HCT116 (cell line): ENCODE results near the gene VAMP8. TPM values are rescaled to one million over a fixed set of nuclear protein-coding genes. Genes with fewer than 3 reads are reported as not detected.

Source experiments
- ATAC-seq: fragments of 200-7000 bp; cut with Tn5 transposase; 2 replicates; pipeline ENCODE4 v1.9.1; 2020; ENCODE audit warnings: mild to moderate bottlenecking, moderate library complexity
- BruUV-seq: library from RNA; stranded (reverse); fragments of 400-500 nt; replicated peaks from 2 replicates; lab custom pipeline; 2021; lab: Mats Ljungman, UMichigan
- CTCF ChIA-PET: fragments of 300-600 bp; sonication (Branson Sonifier 250); formaldehyde crosslinking; loops from one replicate; lab custom pipeline; 2021; ENCODE audit warnings: antibody characterized with exemption; lab: Charles Lee
- POLR2A ChIA-PET: fragments of 300-600, 350-600 bp; sonication (Branson Sonifier 250); formaldehyde crosslinking; loops from one replicate; lab custom pipeline; 2021; ENCODE audit warnings: antibody characterized with exemption; lab: Charles Lee
- RAD21 ChIA-PET, 2 experiments: fragments of 300-600 bp; sonication (Branson Sonifier 250); formaldehyde crosslinking; loops; one replicate each; lab custom pipeline; 2023; ENCODE audit warnings: low total read pairs in 2 of 2; ENCODE audit not compliant: uncharacterized antibody in 2 of 2, unreplicated experiment in 2 of 2, low non-redundant PET in 1 of 2; lab: Charles Lee
- DNase-seq: peaks from one replicate; pipeline ENCODE4 v3.0.0-alpha.2; 2010; ENCODE audit warnings: low read depth, low spot score
- H2AFZ ChIP-seq: fragments of 200-600 bp; shearing (Covaris generic), sonication (generic); 2 replicates; pipeline ENCODE4 v1.6.1; 2017; ENCODE audit warnings: low read depth, mixed run types, mixed read lengths, antibody characterized with exemption, low read length; ENCODE audit not compliant: poor library complexity, severe bottlenecking
- H3K27ac ChIP-seq: 2 replicates; pipeline ENCODE4 v1.5.1; 2012; ENCODE audit warnings: low read depth, low read length
- H3K27me3 ChIP-seq: fragments of 200-600 bp; sonication (generic); 2 replicates; pipeline ENCODE4 v1.6.1; 2016; ENCODE audit warnings: mixed run types, low read length, mixed read lengths; ENCODE audit not compliant: insufficient read depth
- H3K36me3 ChIP-seq, 2 experiments: fragments of 200-500 bp in 1 of 2; fragments of 200-600 bp in 1 of 2; sonication (Bioruptor generic) in 1 of 2; sonication (generic) in 1 of 2; 2 replicates each; pipeline versions ENCODE4 v1.5.1 to v1.6.1; 2014 to 2016; ENCODE audit warnings: low read length in 2 of 2, inconsistent platforms in 1 of 2, mixed read lengths in 1 of 2, mixed run types in 1 of 2; ENCODE audit not compliant: insufficient read depth in 2 of 2, control insufficient read depth in 1 of 2
- H3K4me1 ChIP-seq, 2 experiments: fragments of 200-600 bp in 1 of 2; sonication (generic) in 1 of 2; 2 replicates each; pipeline versions ENCODE4 v1.5.1 to v1.6.1; 2012 to 2017; ENCODE audit warnings: low read length in 2 of 2, inconsistent platforms in 1 of 2, mild to moderate bottlenecking in 1 of 2, mixed read lengths in 1 of 2, mixed run types in 1 of 2, moderate library complexity in 1 of 2; ENCODE audit not compliant: insufficient read depth in 2 of 2, control insufficient read depth in 1 of 2
- H3K4me2 ChIP-seq: fragments of 200-600 bp; sonication (generic); 2 replicates; pipeline ENCODE4 v1.6.1; 2017; ENCODE audit warnings: mixed run types, low read length, mixed read lengths
- H3K4me3 ChIP-seq, 2 experiments: fragments of 200-600 bp in 1 of 2; sonication (generic) in 1 of 2; replicated peaks in 1 of 2; 2 replicates each; pipeline ENCODE4 v1.5.1; 2011 to 2016; ENCODE audit warnings: low read length in 2 of 2, control low read depth in 1 of 2, low read depth in 1 of 2, mild to moderate bottlenecking in 1 of 2, mixed read lengths in 1 of 2, mixed run types in 1 of 2
- H3K79me2 ChIP-seq: fragments of 200-600 bp; sonication (generic); 2 replicates; pipeline ENCODE4 v1.6.1; 2017; ENCODE audit warnings: mild to moderate bottlenecking, mixed run types, low read length, moderate library complexity, mixed read lengths; ENCODE audit not compliant: insufficient read depth
- H3K9ac ChIP-seq: fragments of 200-600 bp; sonication (generic); 2 replicates; pipeline ENCODE4 v1.6.1; 2016; ENCODE audit warnings: low read length, mixed read lengths
- H3K9me2 ChIP-seq: fragments of 200-600 bp; sonication (generic), shearing (Covaris generic); 2 replicates; pipeline ENCODE4 v1.6.1; 2017; ENCODE audit warnings: mixed run types, mild to moderate bottlenecking, moderate library complexity; ENCODE audit not compliant: insufficient read depth
- H3K9me3 ChIP-seq, 2 experiments: fragments of 200-500 bp in 1 of 2; fragments of 200-600 bp in 1 of 2; sonication (Bioruptor generic) in 1 of 2; sonication (generic) in 1 of 2; 2 replicates each; pipeline ENCODE4 v1.6.1; 2014 to 2017; ENCODE audit warnings: low read length in 2 of 2, mixed read lengths in 2 of 2, inconsistent platforms in 1 of 2, low read depth in 1 of 2, mild to moderate bottlenecking in 1 of 2, mixed run types in 1 of 2, moderate library complexity in 1 of 2; ENCODE audit not compliant: control insufficient read depth in 1 of 2, insufficient read depth in 1 of 2
- H4K20me1 ChIP-seq: fragments of 200-600 bp; sonication (generic), shearing (Covaris generic); 2 replicates; pipeline ENCODE4 v1.6.1; 2017; ENCODE audit warnings: mixed run types, mild to moderate bottlenecking, moderate library complexity; ENCODE audit not compliant: insufficient read depth
- CBX3 ChIP-seq: IDR thresholded peaks from 2 replicates; pipeline ENCODE4 v1.6.1; 2012; ENCODE audit warnings: low read depth
- CEBPB ChIP-seq: IDR thresholded peaks from 2 replicates; pipeline ENCODE4 v1.6.1; 2012; ENCODE audit warnings: low read depth
- EGR1 ChIP-seq: IDR thresholded peaks from 2 replicates; pipeline ENCODE4 v1.6.1; 2012; ENCODE audit warnings: low read depth
- ELF1 ChIP-seq: IDR thresholded peaks from 2 replicates; pipeline ENCODE4 v1.6.1; 2012; ENCODE audit warnings: low read depth, borderline replicate concordance
- EZH2phosphoT487 ChIP-seq: fragments of 200-600 bp; IDR thresholded peaks from 2 replicates; pipeline ENCODE4 v1.6.1; 2018; ENCODE audit warnings: antibody characterized with exemption, borderline replicate concordance
- JUND ChIP-seq: IDR thresholded peaks from 2 replicates; pipeline ENCODE4 v1.6.1; 2012
- MAX ChIP-seq: IDR thresholded peaks from 2 replicates; pipeline ENCODE4 v1.6.1; 2012
- POLR2A ChIP-seq: IDR thresholded peaks from 2 replicates; pipeline ENCODE4 v1.7.0; 2011; ENCODE audit warnings: borderline replicate concordance; ENCODE audit not compliant: insufficient read depth, insufficient read length; ENCODE audit errors: extremely low read depth
- POLR2AphosphoS5 ChIP-seq: IDR thresholded peaks from 2 replicates; pipeline ENCODE4 v1.6.1; 2011; ENCODE audit warnings: mild to moderate bottlenecking, low read depth, low read length, moderate library complexity
- SP1 ChIP-seq: IDR thresholded peaks from 2 replicates; pipeline ENCODE4 v1.6.1; 2012; ENCODE audit warnings: low read depth
- YY1 ChIP-seq: IDR thresholded peaks from 2 replicates; pipeline ENCODE4 v1.6.1; 2011; ENCODE audit warnings: low read length, low read depth, moderate library complexity, mild to moderate bottlenecking; ENCODE audit not compliant: insufficient replicate concordance; ENCODE audit errors: extremely low read depth
- ZBTB33 ChIP-seq: IDR thresholded peaks from 2 replicates; pipeline ENCODE4 v1.6.1; 2011; ENCODE audit warnings: mild to moderate bottlenecking, low read length, moderate library complexity; ENCODE audit not compliant: insufficient replicate concordance; ENCODE audit errors: extremely low read depth
- ZFX ChIP-seq: fragments of 450-650 bp; IDR thresholded peaks from 2 replicates; pipeline ENCODE4 v1.6.1; 2017
- ZNF274 ChIP-seq: fragments of 200-500 bp; sonication (Bioruptor generic); IDR thresholded peaks from 2 replicates; pipeline ENCODE4 v1.6.1; 2014; ENCODE audit warnings: mild to moderate bottlenecking, low read depth, low read length, inconsistent platforms
- intact Hi-C: fragments of 100-400 bp; cut with micrococcal nuclease; formaldehyde crosslinking; loops from 2 replicates; pipeline ENCODE4 v1.10.0; 2022
- total RNA-seq: library from RNA; stranded (reverse); gene quantifications from one replicate; pipeline ENCODE4 v1.2.1, GENCODE V29; 2021; ENCODE audit not compliant: unreplicated experiment

Gene VAMP8
- total RNA-seq, 1 experiment from 2014 or later, result 52.6 TPM

- no peak for ATAC-seq
- H3K9ac ChIP-seq, result no peak overlapping the region
- no peaks in the 10 kb centered on the region for H4K20me1 ChIP-seq
- H3K79me2 ChIP-seq, result peaks cover 70% of the 10 kb centered on the region
- no peak overlapping the region for H2AFZ ChIP-seq
- TF ChIP-seq CBX3 (no peak), EGR1 (no peak), YY1 (no peak), CEBPB (no peak), JUND (no peak), SP1 (no peak), POLR2A (no peak), ZNF274 (no peak), POLR2AphosphoS5 (no peak), MAX (no peak), ZBTB33 (no peak), ZFX (no peak), EZH2phosphoT487 (no peak), ELF1 (no peak)
- intact Hi-C loops, result no loop called here
- H3K4me1 ChIP-seq, result no peaks in the 10 kb centered on the region
- no peak for DNase-seq
- POLR2A ChIA-PET, result no interaction called here
- no peak overlapping the region for H3K27ac ChIP-seq
- no peaks in the 10 kb centered on the region for H3K27me3 ChIP-seq
- no peak overlapping the region for H3K4me2 ChIP-seq
- no peak overlapping the region for H3K4me3 ChIP-seq
- no peaks in the 10 kb centered on the region for H3K9me3 ChIP-seq
- peaks cover 72 to 73% of the 10 kb centered on the region in 2 experiments for H3K36me3 ChIP-seq
- H3K9me2 ChIP-seq, result no peaks in the 10 kb centered on the region
- BruUV-seq, result no TSS peak
- CTCF ChIA-PET, result no interaction called here
- RAD21 ChIA-PET, result no interaction called here
Measured at GRCh38 chr2:85623991-85624390, 46.6 kb downstream of the VAMP8 start.
